Cortex of kidney (tissue), 1 donor: Measurements from ENCODE around the gene CBLN1.
"Not testable (repeated sequence)": the region's sequence is repeated elsewhere in the genome, so short reads cannot be mapped to it uniquely, and the experiment has no call there.

Experiments used
- DNase-seq: peaks from one replicate; lab custom pipeline; 2025; lab: John Stamatoyannopoulos, UW

Gene CBLN1

DNA sequence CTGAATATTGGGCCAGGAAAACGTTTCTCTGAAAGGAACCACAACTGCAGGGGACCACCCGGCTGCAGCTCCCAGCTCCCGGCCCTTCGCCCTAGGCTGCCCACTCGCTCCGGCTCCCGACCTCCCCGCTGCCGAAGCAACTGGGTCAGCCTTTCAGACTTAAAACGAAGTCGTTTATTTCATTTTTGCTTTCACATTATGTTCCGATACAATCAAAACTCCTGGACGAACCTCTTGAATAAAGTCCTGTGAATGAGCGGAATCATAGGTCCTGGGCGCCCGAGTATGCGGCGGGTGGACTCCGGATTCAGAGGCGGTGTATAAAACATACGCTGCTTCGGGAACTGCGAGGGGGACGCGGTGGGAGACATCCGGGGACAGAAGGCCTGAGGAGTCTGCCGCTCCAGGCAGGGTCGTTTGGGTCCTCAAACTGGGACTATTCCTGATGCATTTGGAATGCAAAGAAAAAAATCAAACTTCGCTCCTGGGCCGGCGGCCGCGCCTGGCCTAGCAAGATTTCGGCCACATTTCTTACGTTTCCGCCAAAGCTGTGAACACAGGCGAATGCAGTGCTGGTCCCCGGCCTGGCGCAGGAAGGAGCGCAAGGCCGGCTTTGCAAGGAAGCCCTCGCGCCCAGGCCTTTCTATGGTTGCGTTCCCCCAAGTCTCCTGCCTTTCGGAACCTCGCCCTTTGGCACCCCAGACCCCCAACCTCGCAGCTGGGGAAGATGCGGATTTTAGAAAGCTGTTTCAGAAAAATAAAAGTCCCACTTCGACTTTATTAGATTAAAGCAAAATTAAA, 3.7 kb downstream of the CBLN1 start:
- DNase-seq = no peak

DNA sequence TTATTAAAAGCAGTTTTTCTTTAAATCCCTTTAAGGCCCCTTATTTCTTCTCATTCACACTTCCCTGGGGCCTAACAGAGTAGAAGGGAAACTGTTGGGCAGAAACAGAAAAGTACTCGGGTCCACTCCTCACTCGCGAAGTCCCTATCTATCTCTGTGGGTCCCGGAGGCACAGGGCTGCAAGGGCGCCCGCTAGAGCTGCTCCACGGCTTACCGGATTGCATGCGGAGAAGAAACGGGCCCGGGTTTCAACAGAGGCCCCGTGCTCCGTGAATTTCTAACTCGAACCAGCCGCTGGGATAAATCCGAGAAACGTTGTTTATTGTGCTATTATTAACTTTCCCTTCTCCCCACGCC, 4.3 kb downstream of the CBLN1 start:
- DNase-seq = no peak

DNA sequence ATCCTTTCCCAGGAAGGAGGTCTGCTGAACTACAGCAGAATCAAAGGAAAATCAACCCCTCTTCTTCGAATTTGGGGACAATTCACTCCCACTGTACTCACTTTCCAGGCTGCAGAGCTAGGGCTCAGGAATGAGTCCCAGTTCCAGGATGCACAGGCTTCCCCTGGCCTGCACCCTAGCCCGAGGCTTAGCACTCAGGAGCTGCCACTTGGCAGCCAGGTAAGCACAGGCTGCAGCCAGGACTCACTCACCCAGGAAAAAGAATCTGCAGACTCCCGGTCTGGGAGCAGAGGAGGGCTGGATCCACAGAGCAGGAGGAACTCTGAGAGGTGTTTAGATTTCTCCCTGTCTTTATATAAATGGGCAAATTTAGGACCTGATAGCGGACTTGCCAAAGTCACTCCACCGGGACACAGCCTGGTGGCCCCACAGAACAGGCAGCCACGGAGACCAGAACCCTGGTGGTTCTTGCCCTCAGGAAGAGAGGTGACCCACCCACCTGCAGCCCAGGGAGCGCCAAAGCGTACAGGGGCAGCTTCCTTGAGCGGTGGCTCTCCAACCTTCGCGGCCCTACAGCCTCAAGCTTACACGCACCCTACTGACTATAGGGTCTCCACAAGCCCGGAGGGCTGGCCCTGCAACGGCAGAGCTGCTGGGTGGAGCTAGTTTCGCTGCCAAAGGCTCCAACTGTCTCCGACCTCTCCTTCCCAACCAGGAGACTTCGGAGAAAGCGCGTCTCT, 4.8 kb downstream of the CBLN1 start:
- DNase-seq = no peak

DNA sequence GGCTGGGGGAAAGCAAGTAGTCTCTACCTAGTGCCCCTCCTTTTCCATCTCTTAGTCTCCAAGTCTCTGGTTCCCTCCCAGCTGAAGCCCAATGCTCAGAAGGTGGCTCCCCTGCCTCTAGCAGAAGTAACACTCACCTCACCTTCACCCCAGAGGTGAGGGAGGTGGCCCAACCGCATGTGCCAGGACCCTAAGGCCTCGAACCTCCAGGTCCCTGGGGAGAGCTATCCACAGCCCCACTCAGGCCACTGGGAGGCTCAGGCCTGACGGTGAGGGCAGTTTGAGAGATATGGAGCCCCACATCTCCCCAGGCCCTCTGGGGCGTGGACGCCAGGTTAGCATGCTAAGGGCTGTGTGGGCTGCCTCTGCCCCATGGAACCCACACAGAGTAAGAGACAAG, 5.8 kb downstream of the CBLN1 start:
- no peak for DNase-seq

DNA sequence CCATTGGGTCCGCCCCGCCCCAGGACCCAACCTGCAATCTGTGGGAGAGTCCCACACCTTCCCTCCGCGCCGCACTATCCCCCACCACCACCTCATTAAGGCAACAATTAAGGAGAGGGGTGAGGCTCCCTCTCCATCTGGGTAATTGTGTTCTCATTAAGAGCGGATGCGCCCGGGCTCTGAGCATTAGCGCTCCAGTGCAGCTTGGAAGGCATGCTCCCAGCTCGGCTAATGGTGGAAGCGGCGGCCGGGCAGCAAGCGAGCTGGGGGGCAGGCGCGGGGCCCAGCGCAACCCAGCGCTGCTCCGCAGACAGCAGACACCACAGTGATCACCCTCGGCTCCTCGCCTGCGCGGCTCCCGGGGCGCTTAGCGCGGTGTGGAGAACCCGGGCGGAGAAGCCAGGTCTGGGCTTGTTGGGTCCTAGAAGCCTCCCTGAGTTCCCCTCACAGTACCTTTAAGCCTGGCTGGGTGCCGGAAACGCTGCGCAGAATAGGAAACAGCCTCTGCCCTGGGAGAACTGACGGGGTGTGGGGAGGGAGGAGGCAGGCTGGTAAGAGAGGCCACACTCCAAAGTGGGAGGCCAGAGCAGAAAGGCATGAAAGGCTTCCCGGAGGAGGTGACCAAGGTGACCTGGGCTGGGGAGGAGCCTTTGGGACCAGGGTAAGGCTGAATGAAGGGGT, 6.4 kb downstream of the CBLN1 start:
- DNase-seq = no peak

DNA sequence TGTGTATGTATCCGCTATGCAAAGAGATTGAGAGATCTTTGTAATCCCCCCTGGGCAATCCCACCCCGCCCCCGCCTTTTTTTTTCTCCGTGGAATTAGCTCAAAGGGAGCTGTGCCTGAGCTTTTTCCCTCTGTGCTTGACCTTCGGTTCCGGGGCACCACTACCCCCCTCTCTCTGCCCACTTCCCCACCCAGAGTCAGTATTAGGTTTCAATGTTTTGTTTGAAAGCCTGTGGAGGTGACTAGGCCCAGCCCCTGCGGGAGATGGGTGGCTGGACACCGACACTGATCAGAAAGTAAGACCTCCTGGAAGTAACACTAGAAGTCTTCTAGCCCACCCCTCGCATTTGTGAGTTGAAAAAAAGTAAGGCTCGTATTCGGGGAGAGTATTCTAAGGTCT, 7.0 kb downstream of the CBLN1 start:
- DNase-seq = no peak

DNA sequence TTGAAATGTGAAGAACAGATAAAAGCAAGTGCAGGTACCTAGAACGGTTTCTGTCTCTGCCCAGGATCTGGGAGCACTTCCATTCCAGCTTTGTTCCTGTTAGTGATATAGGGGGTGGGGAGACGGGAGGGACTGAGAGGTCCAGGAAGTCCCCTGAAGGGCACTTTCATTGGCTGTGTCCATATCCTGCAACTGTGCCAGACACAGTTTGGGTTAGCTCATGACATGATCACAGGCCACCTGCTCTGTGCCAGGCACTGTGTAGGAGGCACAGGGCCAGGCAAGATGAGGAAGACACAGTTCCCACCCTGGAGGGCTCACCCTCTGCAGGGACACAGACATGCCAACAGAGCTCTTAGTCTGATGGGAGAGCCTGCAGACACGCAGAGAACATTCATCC, 7.9 kb downstream of the CBLN1 start:
- DNase-seq = no peak

DNA sequence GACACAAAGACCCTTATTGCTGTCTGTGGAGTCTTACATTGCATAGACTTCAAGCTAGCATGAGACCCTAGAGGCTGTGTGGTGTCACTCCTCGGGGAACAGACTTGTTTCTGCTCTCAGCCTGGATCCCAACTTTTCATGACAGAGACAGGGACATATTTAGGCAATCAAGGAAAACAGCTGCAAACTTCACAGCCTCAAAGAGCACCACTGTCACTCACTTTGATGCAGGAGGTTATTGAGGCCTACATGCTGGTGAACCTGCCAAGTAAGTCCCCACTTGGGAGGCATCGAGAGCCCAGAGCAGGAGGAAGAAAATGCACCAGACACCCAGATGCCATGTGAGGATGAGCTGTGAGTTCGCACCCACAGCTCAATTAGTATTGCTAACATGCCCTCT, 10.3 kb downstream of the CBLN1 start:
- no peak for DNase-seq

DNA sequence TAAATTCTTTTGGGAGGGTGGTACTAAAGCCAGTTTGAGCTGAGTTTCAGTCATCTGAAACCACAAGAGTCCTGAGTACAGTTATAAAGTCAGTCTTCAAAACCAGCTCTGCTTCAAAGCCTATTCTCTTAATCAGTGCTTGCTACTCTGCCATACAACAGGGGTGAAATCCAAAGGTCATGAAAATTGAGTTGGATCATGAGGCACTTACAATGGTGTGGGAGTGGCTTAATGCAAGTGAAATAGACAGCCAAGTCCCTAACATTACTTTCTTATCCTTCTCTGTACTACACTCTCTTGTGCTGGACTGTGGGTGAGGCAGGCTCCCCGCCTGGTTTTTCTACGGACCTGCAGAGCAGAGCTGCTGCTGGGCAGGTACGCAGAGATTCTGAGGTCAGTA, 12.4 kb downstream of the CBLN1 start:
- DNase-seq = no peak

DNA sequence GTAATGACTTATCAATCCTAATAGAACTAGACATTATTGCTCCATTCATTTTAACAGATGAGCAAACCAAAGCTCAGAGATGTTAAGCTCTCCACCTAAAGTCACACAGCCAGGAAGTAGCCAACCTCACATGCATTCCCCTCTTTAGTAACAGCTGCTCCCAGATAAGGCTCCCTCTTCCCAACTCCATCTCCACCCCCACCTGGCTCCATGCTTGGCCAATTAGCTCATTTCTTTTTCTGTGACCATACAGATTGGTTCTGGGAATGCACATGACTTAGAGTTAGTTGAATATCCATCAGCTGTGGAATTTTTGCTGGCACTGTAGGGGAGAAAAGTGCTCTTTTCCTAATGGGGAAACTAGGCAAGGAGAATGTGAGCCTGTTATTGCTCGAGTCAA, 13.0 kb downstream of the CBLN1 start:
- DNase-seq = no peak

DNA sequence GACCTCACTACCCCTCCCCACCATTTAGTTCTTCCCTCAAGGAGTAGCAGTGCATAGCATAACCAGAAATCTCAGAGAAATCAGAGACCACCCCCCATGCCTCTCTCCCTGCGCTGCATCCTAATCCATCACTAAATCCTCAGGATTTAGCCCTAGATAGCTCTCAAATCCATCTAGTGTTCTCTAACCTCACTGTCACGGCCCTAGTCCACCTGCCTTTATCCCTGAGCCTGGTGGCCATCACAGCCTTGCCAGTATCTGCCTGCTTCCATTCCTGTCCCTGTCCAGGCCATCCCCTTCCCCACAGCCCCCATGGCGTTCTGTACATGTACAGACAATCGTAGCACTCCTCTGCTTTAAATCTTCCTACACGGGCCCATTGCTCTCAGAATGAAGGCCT, 19.1 kb downstream of the CBLN1 start:
- DNase-seq = no peak

DNA sequence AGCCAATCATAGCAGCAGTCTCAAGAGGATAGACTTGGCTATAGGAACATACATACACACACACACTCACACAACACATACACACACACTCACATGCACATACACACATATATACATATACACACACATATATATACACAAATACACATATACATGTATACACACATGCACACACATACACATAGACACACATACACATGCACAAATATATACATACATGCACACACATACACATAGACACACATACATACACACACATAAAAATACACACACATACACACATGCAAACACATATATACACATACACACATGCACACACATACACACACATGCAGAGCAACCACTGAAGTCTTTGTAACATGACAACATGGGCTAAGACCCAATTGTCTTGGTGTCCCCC, 19.7 kb downstream of the CBLN1 start:
- no peak for DNase-seq

DNA sequence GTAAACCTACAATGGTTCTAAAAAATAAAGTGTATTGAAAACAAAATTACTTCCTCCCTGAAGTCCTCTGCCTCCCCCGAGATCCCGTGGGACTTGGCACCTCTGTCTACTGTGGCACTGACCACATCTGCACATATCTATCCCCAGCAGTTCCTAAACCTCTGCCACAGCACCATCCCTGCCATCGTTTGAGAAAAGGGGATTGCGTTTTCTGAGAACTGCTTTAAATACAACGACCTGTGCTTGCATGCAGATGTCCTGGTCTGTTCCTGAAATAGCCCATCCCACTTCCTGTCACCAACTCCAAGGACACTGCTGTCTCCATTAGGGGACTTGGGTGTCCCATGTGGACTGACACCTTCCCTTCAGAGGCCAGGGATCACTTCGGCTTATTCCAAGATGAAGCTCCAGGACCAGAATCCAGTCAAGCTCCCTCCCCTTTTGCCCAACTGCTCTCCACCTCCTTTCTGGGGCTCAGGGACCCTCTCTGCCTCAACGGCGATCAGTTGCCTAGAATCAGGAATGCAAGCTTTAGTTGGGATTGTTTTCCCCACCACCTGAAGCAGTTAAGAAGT, 20.6 kb downstream of the CBLN1 start:
- no peak for DNase-seq

DNA sequence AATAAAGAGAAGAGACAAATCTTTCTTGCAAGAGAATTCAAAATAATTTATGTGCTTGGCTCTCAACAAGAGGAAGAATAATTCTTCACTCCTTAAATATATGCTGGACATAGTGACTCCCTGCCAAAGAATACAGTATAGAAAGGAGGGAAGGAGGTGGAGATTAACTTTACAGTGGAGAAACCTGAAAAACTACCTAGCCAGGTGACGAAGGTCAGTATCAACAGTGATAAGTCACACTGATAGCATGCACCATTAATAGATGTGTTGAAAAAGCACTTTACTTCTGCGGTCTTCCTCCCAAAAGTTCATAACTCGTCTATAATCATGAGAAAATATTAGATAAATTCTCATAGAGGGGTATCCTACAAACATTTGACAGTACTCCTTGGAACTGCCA, 21.4 kb downstream of the CBLN1 start:
- no peak for DNase-seq

DNA sequence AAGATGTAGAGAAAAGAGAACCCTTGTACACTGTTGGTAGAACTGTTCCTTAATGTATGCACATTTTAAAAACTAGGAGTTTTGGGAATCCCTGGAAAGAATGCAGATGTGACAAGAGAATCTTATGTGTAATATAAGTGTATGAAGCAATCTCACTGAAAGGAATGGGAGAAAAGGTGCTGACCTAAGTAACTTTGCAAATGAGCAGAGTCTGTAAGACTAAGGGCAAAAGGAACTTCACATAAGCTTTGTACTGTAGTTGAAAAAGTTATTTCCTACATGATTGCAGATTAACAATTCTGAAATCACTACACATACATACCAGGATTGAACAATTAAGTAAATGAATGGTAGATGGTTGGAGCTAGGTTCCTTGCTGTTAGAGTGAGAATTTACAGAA, 22.3 kb downstream of the CBLN1 start:
- no peak for DNase-seq

DNA sequence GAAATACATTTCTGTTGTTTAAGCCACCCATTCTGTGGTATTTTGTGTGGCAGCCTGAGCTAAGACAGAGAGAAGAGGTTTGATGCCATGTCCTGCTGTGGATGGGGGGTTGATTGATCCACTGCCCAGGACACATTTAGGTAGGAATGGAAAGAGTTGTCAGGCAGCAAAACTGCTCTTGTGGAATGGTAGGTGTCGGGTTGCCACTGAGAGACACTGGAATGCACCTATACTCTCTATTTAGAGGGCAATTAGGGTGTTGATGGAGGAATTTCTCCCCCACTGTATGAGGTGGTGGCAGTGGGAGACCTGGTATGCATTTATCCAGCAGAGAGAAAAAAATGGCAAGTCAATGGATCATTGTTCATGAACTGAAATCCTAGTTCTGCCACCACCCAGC, 30.9 kb downstream of the CBLN1 start:
- DNase-seq = no peak

DNA sequence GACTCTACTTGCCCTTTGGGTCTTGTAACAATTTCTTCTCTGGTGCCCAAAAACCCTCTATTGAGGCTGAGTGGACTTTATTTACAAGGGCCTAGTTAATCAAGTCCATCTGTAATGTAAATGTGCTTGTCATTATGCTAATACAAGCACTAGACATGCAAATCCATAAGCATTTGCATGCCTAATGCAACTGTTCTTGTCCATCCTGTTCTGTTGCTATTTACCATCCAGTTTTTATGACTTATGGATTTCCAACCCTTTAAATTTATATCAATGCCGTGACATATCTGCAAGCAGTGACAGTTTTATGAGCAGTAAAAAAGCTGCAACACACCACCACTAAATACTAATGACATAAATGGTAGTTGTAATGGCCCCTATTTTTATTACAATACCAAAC, 33.4 kb downstream of the CBLN1 start:
- no peak for DNase-seq

DNA sequence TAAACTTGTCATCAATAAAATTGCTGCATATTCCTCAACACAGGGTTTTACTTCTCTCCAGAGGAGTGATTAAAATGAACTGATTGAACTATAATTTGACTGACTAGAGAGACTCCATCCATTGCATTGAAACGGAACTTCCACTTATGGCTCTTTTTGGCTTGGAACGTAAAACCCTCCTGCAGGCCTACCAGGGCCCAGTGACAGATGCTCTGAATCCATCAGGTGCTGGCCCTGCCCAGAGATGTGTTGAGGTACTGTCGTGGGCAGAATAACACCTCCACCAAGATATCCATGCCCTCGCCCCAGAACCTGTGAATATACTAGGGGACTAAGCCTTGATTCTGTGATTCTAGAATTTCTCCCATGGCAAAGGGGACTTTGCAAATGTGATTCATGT, 45.4 kb downstream of the CBLN1 start:
- DNase-seq = no peak

DNA sequence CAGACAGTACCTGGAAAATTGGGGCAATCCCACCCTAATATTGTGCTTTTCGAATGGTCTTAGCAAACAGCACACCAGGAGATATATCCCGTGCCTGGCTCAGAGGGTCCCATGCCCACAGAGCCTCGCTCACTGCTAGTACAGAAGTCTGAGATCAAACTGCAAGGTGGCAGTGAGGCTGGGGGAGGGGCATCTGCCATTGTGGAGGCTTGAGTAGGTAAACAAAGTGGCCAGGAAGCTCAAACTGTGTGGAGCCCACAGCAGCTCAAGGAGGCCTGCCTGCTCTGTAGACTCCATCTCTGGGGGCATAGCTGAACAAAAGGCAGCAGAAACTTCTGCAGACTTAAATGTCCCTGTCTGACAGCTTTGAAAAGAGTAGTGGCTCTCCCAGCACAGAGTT, 53.3 kb downstream of the CBLN1 start:
- DNase-seq = not testable (repeated sequence)
